8988T (cell line): ENCODE data around the gene CLBA1.
A peak's percentile ranks its signal among the peaks of the same experiment; 100 is the strongest.

Experiments
- DNase-seq: peaks from one replicate; pipeline ENCODE4 v3.0.0; 2011

CLBA1 gene

DNA sequence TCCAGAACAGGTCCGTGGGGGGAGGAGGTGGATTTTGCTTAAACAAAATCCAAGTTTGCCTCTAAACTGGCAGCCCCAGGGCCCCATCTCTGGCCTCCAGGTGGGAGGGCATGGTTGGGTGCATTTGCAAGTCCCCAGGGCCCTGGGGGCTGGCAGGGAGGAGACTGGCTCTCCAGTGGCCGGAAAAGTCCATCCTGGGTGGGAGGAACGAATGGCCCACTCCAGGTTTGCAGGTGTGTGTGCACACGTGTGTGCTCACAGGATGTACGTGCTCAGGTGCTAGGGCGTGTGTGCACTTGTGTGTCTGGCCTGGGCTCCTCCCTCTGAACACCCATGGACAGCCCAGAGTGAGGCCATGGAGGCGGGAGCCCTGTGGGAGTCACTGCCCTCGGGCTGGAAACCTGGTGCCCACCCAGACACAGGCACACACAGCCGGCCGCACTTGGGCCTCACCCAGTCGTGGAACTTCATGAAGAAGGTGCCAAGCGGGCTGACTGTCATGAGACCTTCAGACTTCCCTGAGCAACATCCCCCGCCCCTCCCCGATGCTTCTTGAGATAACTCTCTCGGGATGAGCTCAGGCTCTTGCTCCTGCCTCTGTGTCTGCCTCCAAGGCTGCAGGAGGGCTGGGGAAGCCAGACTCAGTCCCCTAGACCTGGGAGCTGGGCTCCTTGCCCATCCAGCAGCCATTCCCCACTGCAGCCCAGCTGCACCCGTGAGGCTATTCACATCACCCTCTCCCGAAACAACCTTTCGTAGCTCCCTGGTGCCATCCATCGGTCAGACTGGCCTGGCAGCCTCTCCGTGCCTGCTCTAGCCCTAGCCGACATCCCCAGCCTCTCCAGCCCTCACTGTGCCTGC is 16.8 kb upstream of the CLBA1 start:
- no peak for DNase-seq

DNA sequence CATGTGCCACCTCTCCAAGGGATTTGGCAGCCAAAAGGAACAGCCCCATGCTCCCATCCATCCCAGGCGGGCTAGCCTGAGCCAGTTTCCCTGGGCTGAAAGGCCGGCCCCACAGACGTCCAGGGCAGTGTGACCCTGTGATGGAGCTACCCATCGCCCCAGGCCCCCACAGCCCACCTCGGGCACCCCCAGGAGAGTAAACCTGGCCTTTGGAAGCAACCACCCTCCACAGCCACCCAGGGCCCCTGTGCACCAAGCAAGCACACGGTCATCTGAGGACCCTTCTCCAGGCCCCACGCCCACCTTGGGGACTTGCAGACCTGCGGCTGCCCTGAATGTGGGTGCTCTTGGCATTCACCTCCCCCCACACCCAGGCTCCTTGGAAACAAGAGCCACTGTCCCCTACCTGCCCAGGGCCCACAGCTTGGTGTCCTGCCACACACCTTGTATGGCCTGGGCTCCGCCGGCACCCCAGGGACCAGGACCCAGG is 15.8 kb upstream of the CLBA1 start:
- no peak for DNase-seq

DNA sequence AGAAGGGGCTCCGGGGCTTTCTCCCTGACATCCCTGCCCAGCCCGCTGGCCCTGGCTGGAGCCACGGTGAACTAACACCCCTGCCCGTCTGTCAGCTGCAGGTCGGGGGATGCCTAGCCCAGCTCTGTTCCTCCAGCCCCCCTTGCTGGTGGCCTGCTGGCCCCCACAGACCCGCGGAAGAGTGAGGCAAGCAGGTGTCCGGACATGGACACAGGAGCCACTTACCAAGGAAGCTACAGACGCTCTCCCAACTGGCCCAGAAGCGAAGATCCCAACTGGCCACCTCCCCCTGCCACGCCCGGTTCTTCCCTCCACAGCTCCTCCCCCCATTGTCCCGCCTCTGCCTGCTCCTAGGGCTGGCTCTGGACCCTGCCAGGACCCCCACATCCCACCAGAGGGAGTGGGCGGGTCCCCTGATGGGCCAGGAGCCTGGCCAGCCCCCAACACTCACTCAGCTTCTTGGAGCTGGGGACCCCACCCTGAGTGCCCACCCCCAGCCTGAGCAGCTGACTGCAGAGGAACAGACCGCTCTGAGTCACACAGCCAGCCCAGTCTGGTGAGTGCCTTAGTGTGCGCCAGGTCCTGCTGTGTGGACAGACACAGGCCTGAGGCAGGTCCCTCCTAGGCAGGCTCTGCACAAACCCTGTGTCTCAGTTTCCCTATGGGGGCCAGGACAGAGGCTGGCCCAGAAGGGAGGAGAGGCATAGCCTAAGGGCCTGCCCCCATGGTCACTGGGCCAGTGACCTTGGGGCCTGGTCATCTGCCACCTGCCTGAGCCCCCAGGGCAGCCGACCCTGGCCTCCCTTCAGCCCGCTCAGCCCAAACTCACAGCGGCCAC is 15.1 kb upstream of the CLBA1 start:
- DNase-seq, result no peak

DNA sequence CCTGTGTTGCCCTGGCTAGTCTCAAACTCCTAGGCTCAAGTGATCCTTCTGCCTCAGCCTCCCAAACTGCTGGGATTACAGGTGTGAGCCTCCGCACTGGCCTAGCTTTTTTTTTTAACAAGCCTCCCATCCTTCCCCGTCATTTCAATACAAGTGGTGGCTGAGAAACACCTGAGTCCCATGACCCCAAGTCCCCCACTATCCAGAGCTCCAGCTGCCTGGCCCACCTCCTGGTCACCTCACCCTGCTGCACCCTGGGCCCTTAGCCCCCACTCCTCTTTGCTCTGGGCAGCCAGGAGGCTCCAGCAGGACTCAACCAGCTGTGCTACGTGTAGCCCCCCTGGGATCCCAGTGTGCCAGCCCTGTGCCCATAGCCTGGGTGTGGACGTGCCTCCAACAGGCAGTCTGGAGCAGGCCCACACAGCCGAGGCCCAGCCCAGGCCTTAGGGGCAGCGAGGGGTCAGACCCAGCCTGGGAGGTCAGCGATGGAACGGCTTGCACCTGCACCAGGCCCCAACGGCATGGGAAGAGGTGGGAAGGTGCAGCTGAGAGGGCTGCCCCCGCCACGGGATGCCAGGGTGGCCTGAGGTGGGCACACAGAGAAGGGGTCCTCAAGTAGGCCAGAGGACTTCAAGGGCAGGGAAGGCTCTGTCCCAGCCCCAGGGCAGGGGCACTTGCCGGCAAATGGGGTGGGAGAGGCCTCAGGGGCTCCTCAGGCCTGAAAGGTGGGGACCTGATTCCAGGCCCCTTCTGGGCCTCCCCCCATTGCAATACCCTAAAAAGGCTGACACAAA is 13.9 kb upstream of the CLBA1 start:
- DNase-seq, result no peak

DNA sequence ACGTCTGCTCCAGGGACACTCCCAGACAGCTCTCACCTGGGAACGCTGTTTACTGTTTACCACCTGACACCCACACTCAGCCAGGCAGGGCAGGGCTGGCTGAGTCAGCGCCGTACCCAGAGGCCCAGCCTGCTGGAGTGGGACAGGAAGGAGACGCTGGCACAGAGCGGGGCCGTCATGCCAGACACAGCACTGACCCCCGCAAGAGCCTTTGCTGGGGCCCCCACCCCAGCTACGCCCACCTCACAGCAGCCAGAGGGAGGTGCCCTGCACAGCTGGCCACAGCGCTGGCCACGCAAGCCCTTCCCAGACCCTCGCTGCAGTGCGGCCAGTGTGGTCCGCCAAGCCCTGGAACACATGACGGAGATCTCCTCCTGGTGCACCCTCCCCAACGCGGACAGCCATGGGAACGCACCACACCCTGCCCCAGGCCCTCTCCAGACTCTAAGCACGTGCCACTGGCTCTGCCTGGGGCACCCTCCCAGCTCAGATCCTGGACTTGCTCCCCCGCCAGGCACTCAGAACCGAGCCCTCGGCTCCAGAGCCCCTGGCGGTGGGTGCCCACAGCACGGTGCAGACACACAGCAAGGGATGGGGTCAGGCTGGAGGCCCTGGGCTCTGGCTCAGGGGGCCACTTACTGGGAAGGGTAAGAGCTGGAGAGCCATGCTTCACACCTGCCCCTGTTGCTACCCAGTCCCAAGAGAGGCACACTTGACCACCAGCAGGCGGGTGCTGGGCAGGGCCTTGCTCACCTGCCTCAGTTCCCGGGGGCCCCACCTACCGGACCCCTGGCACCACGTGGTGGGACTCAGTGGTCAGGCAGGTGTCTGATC is 13.1 kb upstream of the CLBA1 start:
- no peak for DNase-seq

DNA sequence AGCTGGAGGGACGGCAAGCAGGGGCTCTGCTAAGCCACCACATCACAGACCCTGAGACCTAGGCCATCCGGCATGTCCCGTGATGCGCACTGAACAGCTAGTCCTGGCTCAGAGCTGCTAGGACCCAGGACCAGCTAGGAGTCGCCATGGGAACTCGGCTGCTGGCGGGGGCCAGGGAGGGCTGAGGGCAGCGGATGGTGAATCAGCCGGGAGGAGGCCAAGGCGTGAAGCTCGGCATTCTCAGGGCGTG is 12.5 kb upstream of the CLBA1 start:
- peak; percentile 79 for DNase-seq

DNA sequence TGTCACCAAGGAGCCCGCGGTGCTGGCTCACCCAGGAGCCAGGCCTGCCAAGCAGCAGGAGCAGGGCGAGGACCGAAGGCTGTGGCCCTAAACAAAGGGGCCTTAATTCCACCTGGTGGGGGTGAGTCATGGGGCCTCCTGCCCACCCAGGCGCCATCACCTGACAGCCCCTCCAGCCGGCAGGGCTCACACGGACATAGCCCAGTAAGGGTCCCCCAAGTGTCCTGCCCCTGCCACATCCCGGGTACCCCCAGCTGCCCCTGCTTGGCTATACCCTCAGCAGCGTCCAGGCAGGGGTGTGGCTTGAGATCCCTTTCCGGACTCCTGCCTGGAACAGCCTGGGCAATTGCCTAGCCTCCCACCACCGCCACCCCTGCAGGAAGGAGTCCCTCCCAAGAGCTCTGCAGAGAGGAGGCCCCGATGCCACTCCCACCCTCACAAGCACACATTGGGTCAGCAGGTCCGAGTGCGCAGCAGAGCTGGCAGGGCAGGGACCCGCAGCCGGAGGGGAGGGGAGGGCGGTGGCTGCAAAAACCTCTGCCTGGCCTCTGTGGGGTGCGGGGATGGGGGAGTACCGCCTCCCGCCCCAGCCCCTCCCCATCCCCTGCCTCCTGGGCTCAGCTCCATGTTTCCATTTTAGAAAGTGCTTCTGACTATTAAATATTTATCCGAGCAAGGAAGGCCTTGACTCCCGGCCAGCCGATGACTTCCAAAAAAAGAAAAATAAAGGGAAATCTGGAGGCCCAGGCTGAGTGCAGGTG is 12.0 kb upstream of the CLBA1 start:
- DNase-seq, result no peak

DNA sequence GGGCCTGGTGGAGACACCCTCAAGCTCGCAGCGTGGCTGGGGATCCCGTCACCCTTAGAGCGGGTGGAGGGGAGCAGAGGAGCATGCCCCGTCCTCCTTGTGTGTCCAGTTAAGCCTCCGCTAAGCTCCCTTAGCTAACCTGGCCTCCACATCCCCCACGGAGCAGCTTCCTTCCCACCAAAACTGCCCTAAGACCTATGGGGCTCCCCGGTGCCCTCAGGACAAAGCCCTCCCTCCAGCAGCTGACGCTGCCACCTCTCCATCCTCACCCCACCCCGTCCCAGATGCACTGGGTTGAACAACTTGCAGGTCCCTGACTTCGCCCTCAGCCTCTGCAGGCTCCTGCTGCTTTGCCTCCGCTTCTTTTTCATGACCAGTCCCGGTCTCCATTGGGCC is 11.4 kb upstream of the CLBA1 start:
- no peak for DNase-seq

DNA sequence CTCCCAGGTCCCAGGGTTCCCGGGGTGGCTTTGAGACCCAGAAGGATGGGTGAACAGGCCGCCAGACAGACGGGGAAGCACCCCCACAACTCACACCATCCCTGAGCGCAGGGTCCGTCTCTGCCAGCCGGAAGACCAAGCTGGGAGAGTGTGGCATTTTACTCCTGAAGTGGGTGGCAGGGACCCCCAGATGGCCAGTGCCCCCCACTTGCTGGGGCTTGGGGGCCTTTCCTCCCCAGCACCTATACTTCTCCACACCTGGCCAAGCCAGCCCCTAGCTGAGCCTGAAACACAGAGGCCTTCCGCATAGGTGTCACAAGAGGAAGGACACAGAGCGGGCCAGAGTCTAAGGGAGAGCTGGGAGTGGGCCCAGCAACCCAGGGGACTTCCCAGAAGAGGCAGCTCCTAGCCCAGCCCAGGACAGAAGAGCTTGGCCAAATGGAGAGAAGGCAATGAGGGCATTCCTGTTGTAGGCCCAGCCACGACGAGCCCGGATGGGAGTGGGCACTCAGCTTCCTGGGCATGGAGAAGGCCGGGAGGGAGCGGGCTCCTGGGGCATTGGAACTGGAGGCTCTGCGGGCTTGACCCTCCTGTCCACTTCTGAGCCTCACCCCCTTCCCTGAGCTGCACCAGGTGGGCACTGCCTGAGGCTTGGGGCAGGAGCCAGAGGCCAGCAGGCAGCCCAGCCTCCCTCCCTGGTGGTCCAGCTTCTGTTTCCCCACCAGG is 10.8 kb upstream of the CLBA1 start:
- no peak for DNase-seq

DNA sequence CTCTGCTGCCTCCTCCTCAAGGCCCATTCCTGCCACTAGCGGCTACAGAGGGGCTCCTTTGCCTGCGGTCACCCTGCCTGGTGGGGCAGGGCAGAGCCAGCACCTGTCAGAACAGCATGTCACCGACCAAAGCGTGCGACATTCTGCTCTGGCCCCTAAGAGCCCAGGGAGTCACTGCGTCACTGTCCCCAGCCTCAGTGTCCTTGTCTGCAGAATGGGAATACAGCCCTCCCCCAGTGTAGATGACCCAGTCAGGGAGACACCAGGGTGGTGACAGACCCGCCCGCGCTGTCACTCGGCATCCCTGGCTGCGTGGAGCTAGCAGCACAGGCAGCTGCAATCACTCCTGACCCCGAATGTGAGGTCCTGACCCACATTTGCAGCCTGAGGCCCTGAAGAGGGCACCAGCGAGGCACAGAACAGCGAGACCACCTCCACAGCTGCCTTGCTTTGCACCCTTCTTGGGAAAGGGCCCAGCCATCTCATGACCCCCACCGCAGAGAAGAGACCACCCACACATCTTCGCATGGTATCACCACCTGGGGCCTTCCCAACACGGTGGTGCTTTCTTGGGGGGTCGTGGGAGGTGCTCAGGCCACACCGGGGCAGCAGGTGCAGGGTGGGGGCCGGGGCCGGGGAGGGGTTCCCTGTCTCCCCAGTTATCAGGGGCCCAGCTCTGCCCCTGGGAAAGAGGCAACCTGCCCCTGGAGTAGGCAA is 9.9 kb upstream of the CLBA1 start:
- DNase-seq, result no peak

DNA sequence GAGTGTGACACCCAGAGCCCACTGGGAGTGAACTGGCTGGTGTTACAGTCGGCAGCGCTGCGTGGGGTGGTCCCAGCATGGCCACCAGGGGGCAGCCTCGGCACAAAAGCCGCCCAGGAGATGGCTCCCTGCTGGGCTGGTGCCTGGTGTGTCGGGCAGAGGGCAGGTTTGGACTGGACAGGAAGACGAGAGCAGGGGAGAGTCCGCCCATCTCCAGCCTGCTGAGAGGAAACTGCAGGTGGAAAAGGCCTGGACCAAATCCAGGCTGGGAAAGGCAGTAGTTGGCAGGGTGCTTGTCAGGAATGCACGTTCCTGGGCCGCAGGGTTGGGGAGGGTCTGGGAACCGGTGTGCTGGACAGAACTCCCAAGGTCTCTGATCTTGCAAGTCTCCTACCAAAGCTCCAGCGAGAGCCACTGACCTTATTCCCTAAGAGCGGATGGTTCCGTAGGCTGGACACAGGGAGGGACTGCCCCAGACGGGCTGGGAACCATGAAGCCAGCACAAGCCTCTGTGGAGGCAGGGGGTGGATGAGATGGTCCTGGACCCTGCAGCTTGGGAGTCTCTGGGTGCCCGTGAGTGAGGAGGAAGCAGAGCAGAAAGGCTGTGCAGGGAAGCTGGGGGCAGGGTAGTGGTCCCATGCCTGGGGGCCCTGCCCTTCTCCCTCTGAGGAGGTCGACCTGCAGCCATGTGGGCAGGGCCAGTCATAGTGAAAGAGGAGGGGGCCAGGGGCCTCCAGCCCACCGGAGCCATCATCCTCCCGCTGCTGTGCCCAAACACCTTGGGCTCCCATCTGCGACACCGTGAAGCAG is 9.2 kb upstream of the CLBA1 start:
- no peak for DNase-seq

DNA sequence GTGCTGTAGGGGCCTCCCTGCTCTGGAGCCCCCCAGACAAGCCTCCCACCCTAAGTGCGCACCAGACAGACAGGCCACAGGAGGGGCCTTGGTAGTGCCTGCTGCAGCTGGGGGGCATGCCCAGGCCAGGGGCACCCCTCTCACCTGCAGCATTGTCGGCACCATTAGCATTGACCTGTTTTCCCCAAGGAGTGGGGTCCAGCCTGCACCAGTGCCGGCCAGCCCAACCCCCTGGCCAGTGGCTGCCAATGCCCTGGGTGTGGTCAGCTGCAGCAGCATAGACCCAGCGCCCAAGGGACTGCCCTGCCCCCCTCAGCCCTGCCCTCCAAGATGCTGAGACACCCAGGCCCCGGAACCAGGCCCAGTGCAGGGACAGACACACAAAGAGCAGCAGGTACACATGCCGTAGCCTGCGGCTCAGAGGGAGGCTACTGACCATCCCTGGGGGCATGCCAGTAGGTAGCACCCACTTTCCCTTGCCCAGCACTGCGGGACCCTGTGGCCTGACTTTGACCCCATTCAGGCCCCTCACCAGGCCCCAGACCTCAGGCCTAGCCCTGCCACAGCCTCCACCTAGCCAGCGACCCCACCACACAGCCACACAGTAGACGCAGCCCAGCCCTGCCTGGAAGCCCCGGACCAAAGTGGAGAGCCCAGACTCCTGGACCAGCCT is 8.4 kb upstream of the CLBA1 start:
- no peak for DNase-seq

DNA sequence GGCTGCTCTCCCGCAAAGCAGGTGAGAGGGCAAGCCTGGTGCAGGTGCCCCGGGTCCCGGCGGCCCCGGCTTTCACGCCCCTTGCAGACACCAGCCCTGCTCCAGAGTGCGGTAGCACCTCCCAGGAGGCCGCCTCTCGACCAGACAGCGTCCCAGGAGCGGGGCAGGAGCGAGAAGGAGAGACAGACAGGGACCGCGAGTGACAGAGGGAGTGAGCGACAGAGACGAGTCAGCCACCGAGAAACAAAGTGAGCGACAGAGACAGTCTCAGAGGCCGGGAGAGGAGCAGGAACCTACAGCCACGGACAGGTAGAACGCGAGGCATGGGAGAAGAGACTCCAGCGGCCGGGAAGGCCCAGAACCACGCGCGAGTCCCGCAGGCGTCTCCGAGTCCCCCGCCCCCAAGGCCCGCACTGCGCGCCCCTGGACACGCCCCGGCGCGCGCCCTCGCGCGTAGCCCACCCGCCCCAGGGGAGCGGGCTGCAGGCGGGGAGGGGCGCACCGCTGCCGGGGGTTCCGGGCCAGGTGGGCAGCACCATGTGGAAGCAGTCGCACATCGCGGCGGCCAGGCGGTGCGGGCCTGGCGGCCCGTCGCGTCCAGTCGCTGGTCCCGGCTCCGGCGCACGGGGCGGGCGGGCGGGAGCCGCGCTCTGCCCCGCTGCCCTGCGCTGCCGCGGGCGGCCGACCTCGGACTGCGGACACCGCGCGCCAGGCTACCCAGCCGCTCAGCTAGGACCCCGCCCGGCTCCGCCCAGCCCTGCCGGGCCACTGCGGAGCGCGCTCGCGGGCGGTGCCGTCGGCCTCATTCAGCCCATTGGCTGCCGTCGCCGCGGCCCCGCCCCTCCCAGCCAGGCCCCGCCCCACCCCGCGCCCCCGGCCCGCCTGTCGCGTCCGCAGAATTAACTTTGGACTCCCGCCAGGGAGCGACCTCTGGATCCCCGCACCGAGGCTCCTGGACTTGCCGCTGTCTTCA is 7.6 kb upstream of the CLBA1 start, which contains the start of gene AHNAK2:
AHNAK2 (minus strand) TSS at position 694 of the 973 bp plus-strand sequence; CDS start at position 557, 137 bp downstream.
- DNase-seq, result no peak

DNA sequence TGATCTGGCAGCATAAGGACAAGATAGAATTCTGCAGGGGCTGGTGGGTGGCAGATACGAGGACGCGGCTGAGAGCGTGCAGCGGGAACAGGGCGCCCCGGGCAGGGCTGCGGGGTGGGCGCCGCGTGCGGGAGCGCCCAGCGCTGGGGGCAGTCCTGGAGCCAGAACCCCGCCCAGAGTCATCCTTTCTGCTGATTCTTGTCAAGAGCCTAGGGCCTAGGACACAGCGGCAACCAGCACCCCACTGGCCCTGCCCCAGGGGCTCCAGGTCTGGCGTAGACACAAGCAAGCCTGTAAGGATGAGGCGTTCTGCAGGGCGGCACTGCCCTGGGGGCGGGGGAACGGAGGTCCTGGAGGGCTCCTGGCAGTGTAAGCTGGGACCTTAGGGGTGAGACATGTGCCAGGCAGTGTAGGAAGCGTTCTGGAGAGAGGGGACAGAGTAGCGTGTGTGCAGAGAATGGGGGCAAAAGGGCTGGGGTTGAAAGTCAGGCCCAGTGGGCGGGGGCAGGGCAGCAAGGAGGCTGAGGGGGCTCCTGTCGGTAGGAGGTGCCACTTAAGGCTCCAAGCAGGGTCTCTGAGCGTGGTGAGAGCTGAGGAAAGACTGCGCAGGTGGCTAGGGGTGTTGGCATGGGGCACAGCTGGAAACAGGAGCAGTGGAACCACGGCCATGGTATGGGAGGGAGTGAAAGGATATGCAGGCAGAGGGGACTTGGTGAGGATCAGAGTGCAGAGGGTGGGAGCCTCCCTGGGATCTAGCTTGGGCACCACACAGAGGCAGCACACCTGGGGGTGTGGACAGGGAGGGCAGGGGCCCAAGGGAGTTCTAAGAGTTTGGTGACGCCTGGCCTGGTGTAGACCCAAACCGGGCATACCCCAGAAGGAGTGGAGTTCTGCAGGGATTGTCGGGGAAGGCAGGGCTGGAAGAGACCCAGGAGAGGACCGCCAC is 6.6 kb upstream of the CLBA1 start:
- no peak for DNase-seq

DNA sequence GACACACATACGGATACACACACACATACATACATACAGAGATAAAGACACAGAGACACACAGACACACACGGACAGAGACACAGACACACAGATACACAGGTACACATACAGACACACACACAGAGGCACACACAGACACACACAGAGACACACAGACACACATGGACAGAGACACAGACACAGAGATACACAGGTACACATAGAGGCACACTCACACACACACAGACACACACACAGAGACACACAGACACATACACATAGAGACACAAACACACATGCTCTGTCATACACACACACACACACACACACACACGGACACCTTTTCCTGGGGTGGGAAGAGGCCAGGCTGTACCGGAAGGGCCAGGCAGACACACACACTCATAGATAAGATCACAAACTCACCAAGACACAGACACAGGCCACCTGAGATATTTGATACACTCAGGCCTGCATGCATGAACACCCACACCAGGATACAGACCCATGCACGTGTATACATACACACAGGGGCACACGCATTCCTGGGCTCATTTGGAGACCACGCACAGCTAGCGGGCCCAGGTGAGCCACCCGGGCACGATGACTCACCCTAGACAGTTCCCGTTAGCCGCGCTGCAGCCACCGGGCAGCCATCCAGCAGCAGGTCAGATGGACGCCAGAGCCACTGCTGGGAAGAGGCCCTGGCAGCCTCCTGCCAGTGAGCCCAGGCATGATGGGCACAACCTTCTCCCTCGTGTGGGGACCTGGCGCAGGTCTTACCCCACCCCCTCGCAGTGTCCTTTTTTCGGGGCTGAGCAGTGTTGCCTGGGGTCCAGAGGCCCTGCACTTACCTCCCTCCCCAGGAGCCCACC is 5.6 kb upstream of the CLBA1 start:
- no peak for DNase-seq
